Breast epithelium (tissue), 3 donors: ENCODE measurements around the gene GET4.

ENCODE experiments used
- CTCF ChIP-seq, 3 donors: fragments of 450-650 bp; IDR thresholded peaks; one replicate each; pipeline ENCODE4 v1.5.1; 2016 to 2017; ENCODE audit warnings: antibody characterized with exemption in 3 of 3, mild to moderate bottlenecking in 3 of 3, moderate library complexity in 3 of 3
- POLR2AphosphoS5 ChIP-seq, 3 donors: sonication (generic); formaldehyde crosslinking; IDR thresholded peaks; one replicate each; pipeline ENCODE4 v1.6.1; 2017; ENCODE audit warnings: antibody characterized with exemption in 3 of 3

- TF ChIP-seq CTCF (IDR thresholded peaks at IDR 0.05) (no peak), POLR2AphosphoS5 (IDR thresholded peaks at IDR 0.05) (no peak)
These were observed 26.6 kb upstream of the GET4 start for GRCh38 chr7:849781-850180.
